Measurements from ENCODE around the gene SCUBE3.

DNA sequence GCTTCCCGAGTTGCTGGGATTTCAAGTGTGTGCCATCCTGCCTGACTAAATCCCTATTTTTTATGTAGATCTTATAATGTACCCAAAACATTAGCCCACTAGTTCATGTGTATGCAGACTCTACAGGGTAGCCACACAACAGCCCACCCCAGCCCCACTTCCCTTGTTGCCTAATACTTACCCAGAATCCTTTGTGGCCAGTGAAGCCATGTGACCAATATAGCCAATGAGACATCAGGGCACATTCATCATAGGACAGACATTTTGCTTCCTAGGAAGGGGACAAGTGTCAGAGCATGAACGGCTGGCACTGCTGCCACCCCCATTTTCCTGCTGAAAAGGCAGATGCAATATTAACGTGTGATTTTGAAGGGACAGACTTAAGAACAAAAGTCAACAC, 36.6 kb upstream of the SCUBE3 start:
- TF ChIP-seq, protein P1, sequence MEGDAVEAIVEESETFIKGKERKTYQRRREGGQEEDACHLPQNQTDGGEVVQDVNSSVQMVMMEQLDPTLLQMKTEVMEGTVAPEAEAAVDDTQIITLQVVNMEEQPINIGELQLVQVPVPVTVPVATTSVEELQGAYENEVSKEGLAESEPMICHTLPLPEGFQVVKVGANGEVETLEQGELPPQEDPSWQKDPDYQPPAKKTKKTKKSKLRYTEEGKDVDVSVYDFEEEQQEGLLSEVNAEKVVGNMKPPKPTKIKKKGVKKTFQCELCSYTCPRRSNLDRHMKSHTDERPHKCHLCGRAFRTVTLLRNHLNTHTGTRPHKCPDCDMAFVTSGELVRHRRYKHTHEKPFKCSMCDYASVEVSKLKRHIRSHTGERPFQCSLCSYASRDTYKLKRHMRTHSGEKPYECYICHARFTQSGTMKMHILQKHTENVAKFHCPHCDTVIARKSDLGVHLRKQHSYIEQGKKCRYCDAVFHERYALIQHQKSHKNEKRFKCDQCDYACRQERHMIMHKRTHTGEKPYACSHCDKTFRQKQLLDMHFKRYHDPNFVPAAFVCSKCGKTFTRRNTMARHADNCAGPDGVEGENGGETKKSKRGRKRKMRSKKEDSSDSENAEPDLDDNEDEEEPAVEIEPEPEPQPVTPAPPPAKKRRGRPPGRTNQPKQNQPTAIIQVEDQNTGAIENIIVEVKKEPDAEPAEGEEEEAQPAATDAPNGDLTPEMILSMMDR (conservative IDR thresholded peaks at IDR 0.05): no peak
- TF ChIP-seq EZH2 (IDR thresholded peaks at IDR 0.05; ENCODE audit: low read depth): no peak
